NCI-H146 (cell line): ENCODE measurements around the gene CALCA.

Experiments used
- DNase-seq: peaks from one replicate; lab custom pipeline; 2025; lab: John Stamatoyannopoulos, UW

Gene CALCA

GRCh38 chr11:14949437-14950147, 22.6 kb downstream of the CALCA start:
- no peak for DNase-seq

- no peak for DNase-seq
Measured at GRCh38 chr11:14942745-14943144, 29.4 kb downstream of the CALCA start.

GRCh38 chr11:14938936-14939335, 33.2 kb downstream of the CALCA start:
- no peak for DNase-seq

- DNase-seq, result no peak
Measured at GRCh38 chr11:14934641-14935351, 37.4 kb downstream of the CALCA start.

GRCh38 chr11:14932447-14932846, 39.7 kb downstream of the CALCA start:
- no peak for DNase-seq

GRCh38 chr11:14930369-14930768, 41.8 kb downstream of the CALCA start:
- DNase-seq, result no peak

- no peak for DNase-seq
Measured at GRCh38 chr11:14927146-14927545, 45.0 kb downstream of the CALCA start.

GRCh38 chr11:14924318-14924717, 47.8 kb downstream of the CALCA start:
- no peak for DNase-seq
